Measurements from ENCODE around the gene CSH2.
"Not testable (repeated sequence)": the region's sequence is repeated elsewhere in the genome, so short reads cannot be mapped to it uniquely, and the experiment has no call there.

The CSH2 gene

DNA sequence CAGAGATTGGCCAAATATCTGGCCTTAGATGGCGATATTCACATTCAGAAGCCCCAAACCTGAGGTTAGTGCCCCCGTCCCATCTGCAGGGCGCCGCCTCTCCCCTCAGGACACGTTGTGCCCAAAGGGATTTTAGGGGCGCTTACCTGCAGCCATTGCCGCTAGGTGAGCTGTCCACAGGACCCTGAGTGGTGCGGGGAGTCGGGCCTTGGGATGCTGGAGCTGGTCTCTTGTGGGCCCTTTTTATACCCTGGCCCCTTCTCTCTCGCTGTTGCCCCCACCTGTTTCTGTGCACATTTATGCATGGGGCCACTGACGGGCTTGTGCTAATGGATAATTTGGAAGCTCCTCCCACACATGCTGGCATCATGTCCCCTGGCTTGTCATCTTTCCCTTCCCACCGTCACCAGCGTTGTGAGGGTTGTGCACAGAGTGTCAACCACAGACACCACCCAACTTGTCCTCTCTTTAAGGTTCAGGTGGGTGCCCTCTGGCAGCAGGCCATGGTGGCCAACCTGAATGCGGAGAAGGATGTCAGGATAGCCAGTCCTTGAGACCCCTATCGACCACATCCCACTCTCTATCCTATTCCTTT is 37.7 kb upstream of the CSH2 start, which contains the start of gene CSHL1:
Gene CSHL1 (minus strand): TSS at position 218 of the 595 bp plus-strand sequence. CDS start 62 bp downstream, at position 156.
- Histone ChIP-seq H3K36me3 (ENCODE audit: control insufficient read depth, insufficient read depth, low read length) (no peaks in the 10 kb centered on the region), H3K4me3 (ENCODE audit: low read depth, low read length) (no peak within 1 kb of the TSS), H3K27me3 (ENCODE audit: control insufficient read depth, insufficient read depth, low read length) (no peaks in the 10 kb centered on the region), H2AFZ (no peak within 1 kb of the TSS), H3K4me1 (peaks cover 3% of the 10 kb centered on the region), H3K79me2 (no peaks in the 10 kb centered on the region), H3K27ac (no peak within 1 kb of the TSS), H3K9ac (no peak within 1 kb of the TSS), H3K9me3 (ENCODE audit: control insufficient read depth, low read length) (no peaks in the 10 kb centered on the region), H3K4me2 (ENCODE audit: low read length) (no peak within 1 kb of the TSS)
- TF ChIP-seq, protein P1, sequence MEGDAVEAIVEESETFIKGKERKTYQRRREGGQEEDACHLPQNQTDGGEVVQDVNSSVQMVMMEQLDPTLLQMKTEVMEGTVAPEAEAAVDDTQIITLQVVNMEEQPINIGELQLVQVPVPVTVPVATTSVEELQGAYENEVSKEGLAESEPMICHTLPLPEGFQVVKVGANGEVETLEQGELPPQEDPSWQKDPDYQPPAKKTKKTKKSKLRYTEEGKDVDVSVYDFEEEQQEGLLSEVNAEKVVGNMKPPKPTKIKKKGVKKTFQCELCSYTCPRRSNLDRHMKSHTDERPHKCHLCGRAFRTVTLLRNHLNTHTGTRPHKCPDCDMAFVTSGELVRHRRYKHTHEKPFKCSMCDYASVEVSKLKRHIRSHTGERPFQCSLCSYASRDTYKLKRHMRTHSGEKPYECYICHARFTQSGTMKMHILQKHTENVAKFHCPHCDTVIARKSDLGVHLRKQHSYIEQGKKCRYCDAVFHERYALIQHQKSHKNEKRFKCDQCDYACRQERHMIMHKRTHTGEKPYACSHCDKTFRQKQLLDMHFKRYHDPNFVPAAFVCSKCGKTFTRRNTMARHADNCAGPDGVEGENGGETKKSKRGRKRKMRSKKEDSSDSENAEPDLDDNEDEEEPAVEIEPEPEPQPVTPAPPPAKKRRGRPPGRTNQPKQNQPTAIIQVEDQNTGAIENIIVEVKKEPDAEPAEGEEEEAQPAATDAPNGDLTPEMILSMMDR (IDR thresholded peaks at IDR 0.05) = no peak

DNA sequence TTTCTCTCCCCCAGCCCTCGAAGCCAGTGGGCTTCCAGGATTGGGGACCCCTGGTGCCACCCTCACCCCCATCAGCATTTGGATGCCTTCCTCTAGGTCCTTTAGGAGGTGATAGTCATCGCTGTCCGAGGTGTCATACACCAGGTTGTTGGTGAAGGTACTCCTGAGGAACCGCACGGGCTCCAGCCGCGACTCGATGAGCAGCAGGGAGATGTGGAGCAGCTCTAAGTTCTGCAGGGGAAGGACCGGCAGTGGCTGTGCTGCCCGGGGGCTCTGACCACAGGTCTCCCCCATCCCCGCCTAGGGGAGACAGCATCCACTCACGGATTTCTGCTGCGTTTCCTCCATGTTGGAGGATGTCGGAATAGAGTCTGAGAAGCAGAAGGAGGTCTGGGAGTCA is 36.6 kb upstream of the CSH2 start:
- no peaks in the 10 kb centered on the region for H3K79me2 ChIP-seq
- H3K27me3 ChIP-seq (ENCODE audit: control insufficient read depth, insufficient read depth, low read length) = no peaks in the 10 kb centered on the region
- H3K27ac ChIP-seq = no peak overlapping the region
- H3K36me3 ChIP-seq (ENCODE audit: control insufficient read depth, insufficient read depth, low read length) = no peaks in the 10 kb centered on the region
- H2AFZ ChIP-seq = no peak overlapping the region
- no peak overlapping the region for H3K9ac ChIP-seq
- TF ChIP-seq, protein P1 (IDR thresholded peaks at IDR 0.05) = no peak
- H3K4me3 ChIP-seq (ENCODE audit: low read depth, low read length) = no peak overlapping the region
- H3K9me3 ChIP-seq (ENCODE audit: control insufficient read depth, low read length) = no peaks in the 10 kb centered on the region
- H3K4me2 ChIP-seq (ENCODE audit: low read length) = no peak overlapping the region
- peaks cover 3% of the 10 kb centered on the region for H3K4me1 ChIP-seq

DNA sequence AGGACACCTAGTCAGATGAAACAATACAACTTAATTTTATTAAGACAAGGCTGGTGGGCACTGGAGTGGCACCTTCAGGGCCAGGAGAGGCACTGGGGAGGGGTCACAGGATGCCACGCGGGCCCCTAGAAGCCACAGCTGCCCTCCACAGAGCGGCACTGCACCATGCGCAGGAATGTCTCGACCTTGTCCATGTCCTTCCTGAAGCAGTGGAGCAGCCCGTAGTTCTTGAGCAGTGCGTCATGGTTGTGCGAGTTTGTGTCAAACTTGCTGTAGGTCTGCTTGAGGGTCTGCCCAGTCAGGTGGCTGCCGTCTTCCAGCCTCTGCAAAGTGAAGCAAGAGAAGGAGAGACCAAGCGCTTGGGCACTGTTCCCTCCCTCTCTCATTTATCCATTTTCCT is 36.1 kb upstream of the CSH2 start:
- H3K79me2 ChIP-seq; H3K4me1 ChIP-seq; H3K36me3 ChIP-seq (ENCODE audit: control insufficient read depth, insufficient read depth, low read length); H3K27ac ChIP-seq; H3K4me2 ChIP-seq (ENCODE audit: low read length); H3K9me3 ChIP-seq (ENCODE audit: control insufficient read depth, low read length); H3K9ac ChIP-seq; H3K27me3 ChIP-seq (ENCODE audit: control insufficient read depth, insufficient read depth, low read length); H3K4me3 ChIP-seq (ENCODE audit: low read depth, low read length): not testable (repeated sequence)
- peak overlapping the region; percentile 38 for H2AFZ ChIP-seq

DNA sequence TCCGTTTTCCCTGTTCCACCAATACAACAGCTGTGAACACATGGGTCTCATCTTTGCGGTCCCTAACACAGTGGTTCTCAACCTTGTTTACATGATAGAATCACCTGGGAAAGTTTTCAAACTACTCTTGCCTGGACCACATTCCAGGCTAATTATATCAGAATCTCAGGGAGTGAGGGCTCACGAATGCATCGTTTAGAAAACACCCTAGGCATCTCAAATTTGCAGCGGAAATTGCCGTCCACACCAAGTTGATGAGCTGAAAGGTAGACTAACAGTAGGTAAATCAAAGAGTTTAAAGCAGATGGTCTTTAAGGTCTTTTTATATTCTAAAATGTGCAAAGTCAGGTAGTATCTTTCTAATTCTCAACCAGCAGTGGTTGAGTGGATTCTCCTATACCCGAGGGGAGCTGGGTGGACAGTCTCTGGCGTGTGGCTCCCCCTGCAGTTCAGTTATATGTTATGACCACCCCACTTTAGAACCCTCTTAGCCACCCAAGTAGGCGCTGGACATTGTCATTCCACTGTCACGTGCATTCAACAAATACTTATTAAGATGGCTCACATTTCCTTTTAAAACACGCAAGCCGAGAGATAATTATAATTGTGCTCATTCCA is 33.8 kb upstream of the CSH2 start:
- H3K4me1 ChIP-seq; H3K27me3 ChIP-seq (ENCODE audit: control insufficient read depth, insufficient read depth, low read length); H3K4me3 ChIP-seq (ENCODE audit: low read depth, low read length); H3K79me2 ChIP-seq; H2AFZ ChIP-seq; H3K4me2 ChIP-seq (ENCODE audit: low read length); H3K9ac ChIP-seq; H3K27ac ChIP-seq; H3K36me3 ChIP-seq (ENCODE audit: control insufficient read depth, insufficient read depth, low read length); H3K9me3 ChIP-seq (ENCODE audit: control insufficient read depth, low read length): not testable (repeated sequence)

DNA sequence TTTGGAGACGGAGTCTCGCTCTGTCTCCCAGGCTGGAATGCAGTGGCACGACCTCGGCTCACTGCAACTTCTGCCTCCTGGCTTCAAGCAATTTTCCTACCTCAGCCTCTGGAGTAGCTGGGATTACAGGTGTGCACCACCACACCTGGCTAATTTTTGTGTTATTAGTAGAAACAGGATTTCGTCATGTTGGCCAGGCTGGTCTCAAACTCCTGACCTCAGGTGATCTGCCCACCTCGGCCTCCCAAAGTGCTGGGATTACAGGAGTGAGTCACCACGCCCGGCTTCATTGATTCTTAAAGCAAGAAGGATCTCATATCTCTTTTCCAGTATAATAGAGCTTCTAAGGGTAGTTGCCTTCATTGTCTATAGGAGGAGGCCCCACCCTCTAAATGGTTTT is 31.3 kb upstream of the CSH2 start:
- not testable (repeated sequence) for H3K36me3 ChIP-seq (ENCODE audit: control insufficient read depth, insufficient read depth, low read length); H3K4me1 ChIP-seq; H3K27ac ChIP-seq; H2AFZ ChIP-seq; H3K4me3 ChIP-seq (ENCODE audit: low read depth, low read length); H3K27me3 ChIP-seq (ENCODE audit: control insufficient read depth, insufficient read depth, low read length); H3K9ac ChIP-seq; H3K9me3 ChIP-seq (ENCODE audit: control insufficient read depth, low read length); H3K79me2 ChIP-seq; H3K4me2 ChIP-seq (ENCODE audit: low read length)

DNA sequence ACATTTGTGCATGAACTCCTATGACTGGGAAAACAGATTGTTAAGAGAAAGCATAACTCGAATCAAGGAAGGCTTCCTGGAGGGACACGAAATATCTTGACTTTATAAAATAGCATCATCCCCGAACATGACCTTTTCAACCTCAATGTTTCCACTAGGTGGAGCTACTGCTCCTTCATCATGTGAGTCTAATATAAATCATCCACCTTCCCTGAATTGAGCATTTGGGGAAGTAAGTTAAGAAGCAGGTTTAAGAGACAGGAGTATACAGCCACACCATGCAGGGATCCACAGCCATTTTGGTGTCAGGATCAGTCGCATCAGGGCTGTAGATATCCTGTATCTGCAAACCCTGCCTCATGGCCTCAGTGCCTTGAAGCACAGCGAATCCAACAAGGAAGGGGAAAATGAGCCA is 30.3 kb upstream of the CSH2 start:
- H3K9ac ChIP-seq; H3K4me1 ChIP-seq; H3K4me2 ChIP-seq (ENCODE audit: low read length); H3K36me3 ChIP-seq (ENCODE audit: control insufficient read depth, insufficient read depth, low read length); H2AFZ ChIP-seq; H3K79me2 ChIP-seq; H3K4me3 ChIP-seq (ENCODE audit: low read depth, low read length); H3K27ac ChIP-seq; H3K9me3 ChIP-seq (ENCODE audit: control insufficient read depth, low read length); H3K27me3 ChIP-seq (ENCODE audit: control insufficient read depth, insufficient read depth, low read length): not testable (repeated sequence)
- TF ChIP-seq, protein P1 (IDR thresholded peaks at IDR 0.05) = peak; percentile 40

DNA sequence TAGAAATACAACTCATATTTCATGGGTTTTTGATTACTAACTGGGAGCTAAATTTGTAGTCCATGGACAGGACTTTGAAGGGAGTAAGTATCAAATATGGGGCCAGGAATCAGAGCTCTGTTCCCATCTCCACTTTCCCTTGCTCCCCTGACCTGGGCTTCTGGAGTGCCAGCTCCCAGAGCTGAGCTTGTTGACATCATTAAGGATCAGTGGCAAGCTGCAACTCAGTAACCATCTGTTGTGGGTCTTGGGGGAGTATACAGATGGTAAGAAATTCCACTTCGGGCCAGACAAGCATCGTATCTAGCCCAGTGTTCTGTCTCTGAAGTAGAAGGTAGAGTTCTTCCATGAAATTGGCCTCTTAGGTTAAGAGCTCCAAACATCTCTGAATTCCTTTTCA is 28.5 kb upstream of the CSH2 start:
- not testable (repeated sequence) for H3K79me2 ChIP-seq; H3K4me1 ChIP-seq; H2AFZ ChIP-seq; H3K4me3 ChIP-seq (ENCODE audit: low read depth, low read length); H3K9me3 ChIP-seq (ENCODE audit: control insufficient read depth, low read length); H3K9ac ChIP-seq; H3K36me3 ChIP-seq (ENCODE audit: control insufficient read depth, insufficient read depth, low read length); H3K27me3 ChIP-seq (ENCODE audit: control insufficient read depth, insufficient read depth, low read length); H3K4me2 ChIP-seq (ENCODE audit: low read length); H3K27ac ChIP-seq

DNA sequence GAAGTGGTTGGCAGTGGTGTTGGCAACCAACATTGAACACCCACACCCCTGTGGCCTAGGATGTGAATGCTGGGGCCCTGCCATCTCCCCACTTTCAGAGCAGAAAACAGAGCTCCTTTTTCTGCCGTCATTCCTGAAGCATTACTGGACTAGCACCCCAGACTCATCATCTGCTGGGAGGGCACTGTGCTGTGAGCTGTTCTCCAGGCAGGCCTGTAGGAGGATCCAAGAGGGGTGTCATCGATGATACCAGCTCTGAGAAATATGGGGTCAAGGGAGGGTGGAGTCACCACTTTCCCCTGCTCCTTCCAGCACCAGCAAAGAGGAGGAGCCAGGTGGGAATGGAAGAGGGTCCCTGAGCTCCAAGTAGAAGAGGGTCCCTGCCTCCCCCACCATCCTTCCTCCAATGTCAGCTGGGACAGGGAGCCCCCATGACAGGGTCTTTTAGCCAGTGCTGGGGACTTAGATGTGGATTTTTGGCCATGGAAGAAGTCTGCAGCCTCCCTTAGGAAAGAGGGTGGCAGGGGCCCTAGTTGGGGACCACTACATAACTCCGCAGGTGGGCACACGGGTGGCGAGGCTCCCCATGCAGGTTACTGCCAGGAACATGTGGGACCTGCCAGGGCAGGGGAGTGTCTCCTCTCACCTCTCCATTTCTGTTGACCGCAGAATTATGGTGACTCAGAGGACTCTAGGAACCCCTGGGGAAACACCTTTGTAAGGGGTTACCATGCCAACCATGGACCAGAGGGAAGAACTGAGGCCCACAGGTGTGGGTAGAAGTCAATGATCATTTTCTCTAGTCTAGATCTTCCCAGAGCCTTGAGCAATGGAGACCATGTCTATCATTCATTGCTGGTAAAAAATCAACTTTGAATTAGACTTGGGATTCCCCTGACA is 25.7 kb upstream of the CSH2 start:
- not testable (repeated sequence) for H3K27me3 ChIP-seq (ENCODE audit: control insufficient read depth, insufficient read depth, low read length); H3K4me3 ChIP-seq (ENCODE audit: low read depth, low read length); H2AFZ ChIP-seq; H3K4me1 ChIP-seq; H3K9me3 ChIP-seq (ENCODE audit: control insufficient read depth, low read length); H3K79me2 ChIP-seq; H3K4me2 ChIP-seq (ENCODE audit: low read length); H3K27ac ChIP-seq; H3K9ac ChIP-seq; H3K36me3 ChIP-seq (ENCODE audit: control insufficient read depth, insufficient read depth, low read length)

Measured in parathyroid adenoma (tissue), 2 donors.